Suprapubic skin (tissue), 4 donors: ENCODE results near the gene ENPP1.

ENCODE experiments used
- POLR2A ChIP-seq, 2 donors: fragments of 450-650 bp; IDR thresholded peaks; one replicate each; pipeline ENCODE4 v1.6.1; 2017; ENCODE audit warnings: antibody characterized with exemption in 2 of 2, mild to moderate bottlenecking in 2 of 2, moderate library complexity in 2 of 2
- POLR2AphosphoS5 ChIP-seq, 3 donors: sonication (generic); formaldehyde crosslinking; IDR thresholded peaks; one replicate each; pipeline ENCODE4 v1.6.1; 2017; ENCODE audit warnings: antibody characterized with exemption in 3 of 3
- TF ChIP-seq, protein P1 (sequence below), 2 donors: fragments of 200-600 bp in 1 of 2; fragments of 450-650 bp in 1 of 2; sonication (generic) in 1 of 2; IDR thresholded peaks; one replicate each; pipeline ENCODE4 v1.5.1; 2016 to 2019; ENCODE audit warnings: antibody characterized with exemption in 2 of 2, mild to moderate bottlenecking in 1 of 2, moderate library complexity in 1 of 2

DNA sequence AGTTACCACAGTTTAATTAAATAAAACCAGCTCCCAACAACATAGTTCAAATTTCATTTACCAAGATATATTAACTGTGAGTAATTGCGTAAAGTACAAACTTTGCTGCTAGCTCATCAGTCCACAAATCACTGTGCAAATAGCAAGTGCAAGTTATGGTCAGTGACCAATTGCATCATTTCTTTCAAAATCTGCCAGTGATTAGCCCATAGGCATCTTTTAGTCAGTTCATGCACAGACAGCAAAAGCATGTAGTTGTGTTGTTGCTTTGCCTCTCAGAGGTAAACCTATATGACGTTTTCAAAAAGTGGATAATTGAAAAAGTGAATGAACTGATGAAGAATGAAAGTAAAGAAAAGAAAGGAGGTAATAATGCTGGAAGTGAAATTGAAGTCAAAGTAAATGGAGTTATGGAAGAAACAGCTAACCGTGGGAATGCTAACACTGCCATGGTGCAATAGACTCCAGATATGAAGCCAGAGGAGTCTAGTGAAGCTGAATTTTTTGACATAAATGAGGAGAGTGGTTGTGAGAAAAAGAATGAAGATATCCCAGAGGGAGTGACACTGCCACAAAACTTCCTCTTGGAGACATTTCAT, 36.5 kb downstream of the ENPP1 start:
- TF ChIP-seq, protein P1, sequence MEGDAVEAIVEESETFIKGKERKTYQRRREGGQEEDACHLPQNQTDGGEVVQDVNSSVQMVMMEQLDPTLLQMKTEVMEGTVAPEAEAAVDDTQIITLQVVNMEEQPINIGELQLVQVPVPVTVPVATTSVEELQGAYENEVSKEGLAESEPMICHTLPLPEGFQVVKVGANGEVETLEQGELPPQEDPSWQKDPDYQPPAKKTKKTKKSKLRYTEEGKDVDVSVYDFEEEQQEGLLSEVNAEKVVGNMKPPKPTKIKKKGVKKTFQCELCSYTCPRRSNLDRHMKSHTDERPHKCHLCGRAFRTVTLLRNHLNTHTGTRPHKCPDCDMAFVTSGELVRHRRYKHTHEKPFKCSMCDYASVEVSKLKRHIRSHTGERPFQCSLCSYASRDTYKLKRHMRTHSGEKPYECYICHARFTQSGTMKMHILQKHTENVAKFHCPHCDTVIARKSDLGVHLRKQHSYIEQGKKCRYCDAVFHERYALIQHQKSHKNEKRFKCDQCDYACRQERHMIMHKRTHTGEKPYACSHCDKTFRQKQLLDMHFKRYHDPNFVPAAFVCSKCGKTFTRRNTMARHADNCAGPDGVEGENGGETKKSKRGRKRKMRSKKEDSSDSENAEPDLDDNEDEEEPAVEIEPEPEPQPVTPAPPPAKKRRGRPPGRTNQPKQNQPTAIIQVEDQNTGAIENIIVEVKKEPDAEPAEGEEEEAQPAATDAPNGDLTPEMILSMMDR (IDR thresholded peaks at IDR 0.05): no peak
- TF ChIP-seq POLR2A (IDR thresholded peaks at IDR 0.05): no peak
- no peak for TF ChIP-seq POLR2AphosphoS5 (IDR thresholded peaks at IDR 0.05)
